ENCODE data around the gene PDSS2.

DNA sequence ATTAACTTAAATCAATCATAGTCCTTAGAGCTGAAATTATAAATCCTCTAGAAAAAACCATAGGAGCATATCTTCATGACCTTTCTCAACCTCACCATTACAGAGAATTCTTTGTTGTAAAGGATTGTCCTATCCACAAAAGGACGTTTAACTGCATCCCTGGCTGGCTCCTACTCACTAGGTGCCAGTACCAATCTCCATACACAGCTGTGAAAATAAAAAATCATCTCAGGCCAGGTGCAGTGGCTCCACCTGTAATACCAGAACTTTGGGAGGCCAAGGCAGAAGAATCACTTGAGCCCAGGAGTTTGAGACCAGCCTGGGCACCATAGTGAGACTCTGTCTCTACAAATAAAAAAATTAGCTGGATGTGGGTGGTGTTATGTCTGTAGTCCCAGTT lies 89.9 kb downstream of the PDSS2 start:
- TF ChIP-seq, protein P1, sequence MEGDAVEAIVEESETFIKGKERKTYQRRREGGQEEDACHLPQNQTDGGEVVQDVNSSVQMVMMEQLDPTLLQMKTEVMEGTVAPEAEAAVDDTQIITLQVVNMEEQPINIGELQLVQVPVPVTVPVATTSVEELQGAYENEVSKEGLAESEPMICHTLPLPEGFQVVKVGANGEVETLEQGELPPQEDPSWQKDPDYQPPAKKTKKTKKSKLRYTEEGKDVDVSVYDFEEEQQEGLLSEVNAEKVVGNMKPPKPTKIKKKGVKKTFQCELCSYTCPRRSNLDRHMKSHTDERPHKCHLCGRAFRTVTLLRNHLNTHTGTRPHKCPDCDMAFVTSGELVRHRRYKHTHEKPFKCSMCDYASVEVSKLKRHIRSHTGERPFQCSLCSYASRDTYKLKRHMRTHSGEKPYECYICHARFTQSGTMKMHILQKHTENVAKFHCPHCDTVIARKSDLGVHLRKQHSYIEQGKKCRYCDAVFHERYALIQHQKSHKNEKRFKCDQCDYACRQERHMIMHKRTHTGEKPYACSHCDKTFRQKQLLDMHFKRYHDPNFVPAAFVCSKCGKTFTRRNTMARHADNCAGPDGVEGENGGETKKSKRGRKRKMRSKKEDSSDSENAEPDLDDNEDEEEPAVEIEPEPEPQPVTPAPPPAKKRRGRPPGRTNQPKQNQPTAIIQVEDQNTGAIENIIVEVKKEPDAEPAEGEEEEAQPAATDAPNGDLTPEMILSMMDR (IDR thresholded peaks at IDR 0.05): no peak
- TF ChIP-seq EZH2 (IDR thresholded peaks at IDR 0.05; ENCODE audit: borderline replicate concordance, insufficient read depth, low read depth, low read length, poor library complexity, severe bottlenecking): no peak

All from B cell (primary cell).